ENCODE results near the gene PRKAG2.
A peak's percentile ranks its signal among the peaks of the same experiment; 100 is the strongest.

Gene PRKAG2

GRCh38 chr7:151866028-151866427 is 10.9 kb downstream of the PRKAG2 start:
- Histone ChIP-seq H3K9me3 (no peaks in the 10 kb centered on the region), H3K4me3 (ENCODE audit: low read depth, low read length) (no peak overlapping the region), H3K4me1 (peaks cover 5% of the 10 kb centered on the region; the same call in 1 of the 2 replicates), H3K27me3 (no peaks in the 10 kb centered on the region), H3K36me3 (no peaks in the 10 kb centered on the region)
- DNase-seq: no peak
- no peak for TF ChIP-seq CTCF (IDR thresholded peaks at IDR 0.05; ENCODE audit: low read depth, low read length)

GRCh38 chr7:151865070-151865670 is 11.7 kb downstream of the PRKAG2 start:
- no peak for DNase-seq
- Histone ChIP-seq H3K27me3 (no peaks in the 10 kb centered on the region), H3K9me3 (no peaks in the 10 kb centered on the region)

GRCh38 chr7:151864561-151864960 is 12.4 kb downstream of the PRKAG2 start:
- Histone ChIP-seq H3K4me3 (ENCODE audit: low read depth, low read length) (no peak overlapping the region), H3K36me3 (no peaks in the 10 kb centered on the region), H3K9me3 (no peaks in the 10 kb centered on the region; the same call in 1 of the 2 replicates), H3K27me3 (no peaks in the 10 kb centered on the region), H3K4me1 (peaks cover 5% of the 10 kb centered on the region; the same call in 1 of the 2 replicates)
- no peak for TF ChIP-seq CTCF (IDR thresholded peaks at IDR 0.05; ENCODE audit: low read depth, low read length)
- DNase-seq: no peak

More at GRCh38 chr7:151865070-151865670, 11.7 kb downstream of the PRKAG2 start:
- no peak overlapping the region for H3K4me3 ChIP-seq (ENCODE audit: low read depth, low read length)
- no peak for TF ChIP-seq CTCF (IDR thresholded peaks at IDR 0.05; ENCODE audit: low read depth, low read length)
- peaks cover 5% of the 10 kb centered on the region; the same call in 1 of the 2 replicates for H3K4me1 ChIP-seq
- no peaks in the 10 kb centered on the region for H3K36me3 ChIP-seq

GRCh38 chr7:151864081-151864480 is 12.8 kb downstream of the PRKAG2 start:
- no peak for TF ChIP-seq CTCF (IDR thresholded peaks at IDR 0.05; ENCODE audit: low read depth, low read length)
- Histone ChIP-seq H3K9me3 (no peaks in the 10 kb centered on the region; the same call in 1 of the 2 replicates), H3K4me1 (peaks cover 5% of the 10 kb centered on the region; the same call in 1 of the 2 replicates), H3K36me3 (no peaks in the 10 kb centered on the region), H3K27me3 (no peaks in the 10 kb centered on the region), H3K4me3 (ENCODE audit: low read depth, low read length) (no peak overlapping the region)
- DNase-seq: no peak

- Histone ChIP-seq H3K9me3 (no peaks in the 10 kb centered on the region; the same call in 1 of the 2 replicates), H3K4me3 (ENCODE audit: low read depth, low read length) (no peak overlapping the region), H3K27me3 (no peaks in the 10 kb centered on the region), H3K36me3 (no peaks in the 10 kb centered on the region), H3K4me1 (peaks cover 5% of the 10 kb centered on the region; the same call in 1 of the 2 replicates)
- peak; percentile 24 for TF ChIP-seq CTCF (IDR thresholded peaks at IDR 0.05; ENCODE audit: low read depth, low read length)
- no peak for DNase-seq
Observed at GRCh38 chr7:151863386-151864079, 13.4 kb downstream of the PRKAG2 start.

Data from BE2C (cell line).